ENCODE data around the gene WWOX.

- no peak for TF ChIP-seq CTCF (IDR thresholded peaks at IDR 0.05)
- no peak for TF ChIP-seq POLR2A (IDR thresholded peaks at IDR 0.05)
- TF ChIP-seq EP300 (IDR thresholded peaks at IDR 0.05) = no peak
Observed at GRCh38 chr16:78212674-78213073, 113.2 kb downstream of the WWOX start.
